Activated naive CD4-positive, alpha-beta T cell treated with anti-CD3 and anti-CD28 coated beads, Interleukin-2, amount 10 ng/mL, durations not matched to agents 7 days and 5 days (primary cell): ENCODE data around the gene C10orf62.

ENCODE experiments used
- CTCF ChIA-PET: fragments of 350-600 bp; sonication (Branson Sonifier 250); formaldehyde crosslinking; loops from one replicate; lab custom pipeline; 2021; ENCODE audit warnings: antibody characterized with exemption; lab: Charles Lee
- DNase-seq: peaks from one replicate; pipeline ENCODE4 v3.0.0-alpha.2; 2020
- H3K27ac Mint-ChIP-seq: one replicate; pipeline ENCODE4 v1.8.0; 2021; ENCODE audit warnings: mild to moderate bottlenecking, moderate library complexity, mixed read lengths
- H3K27me3 Mint-ChIP-seq: one replicate; pipeline ENCODE4 v1.8.0; 2021; ENCODE audit warnings: mild to moderate bottlenecking, mixed read lengths
- H3K36me3 Mint-ChIP-seq: one replicate; pipeline ENCODE4 v1.8.0; 2021; ENCODE audit warnings: mixed read lengths
- H3K4me1 Mint-ChIP-seq: one replicate; pipeline ENCODE4 v1.8.0; 2021; ENCODE audit warnings: mixed read lengths
- H3K4me3 Mint-ChIP-seq: one replicate; pipeline ENCODE4 v1.8.0; 2021; ENCODE audit warnings: mild to moderate bottlenecking, moderate library complexity, mixed read lengths
- H3K9me3 Mint-ChIP-seq: one replicate; pipeline ENCODE4 v1.8.0; 2021; ENCODE audit warnings: mixed read lengths

The C10orf62 gene

GRCh38 chr10:97584798-97585438 lies 4.6 kb upstream of the C10orf62 start:
- CTCF ChIA-PET, result no interaction called here
- Mint-ChIP-seq H3K9me3 (no peaks in the 10 kb centered on the region), H3K4me1 (no peaks in the 10 kb centered on the region), H3K4me3 (no peak overlapping the region), H3K27me3 (peaks cover 4% of the 10 kb centered on the region), H3K27ac (no peak overlapping the region), H3K36me3 (no peaks in the 10 kb centered on the region)
- DNase-seq, result no peak

- CTCF ChIA-PET, result no interaction called here
- peaks cover 4% of the 10 kb centered on the region for H3K27me3 Mint-ChIP-seq
- DNase-seq, result no peak
- H3K36me3 Mint-ChIP-seq, result no peaks in the 10 kb centered on the region
- no peaks in the 10 kb centered on the region for H3K9me3 Mint-ChIP-seq
- no peak overlapping the region for H3K27ac Mint-ChIP-seq
- peaks cover 3% of the 10 kb centered on the region for H3K4me1 Mint-ChIP-seq
- H3K4me3 Mint-ChIP-seq, result no peak overlapping the region
Observed at GRCh38 chr10:97585439-97585811, 4.1 kb upstream of the C10orf62 start.

- peaks cover 4% of the 10 kb centered on the region for H3K27me3 Mint-ChIP-seq
- no peaks in the 10 kb centered on the region for H3K36me3 Mint-ChIP-seq
- DNase-seq, result no peak
- CTCF ChIA-PET, result interaction anchor here (0.8 to 1.7 kb wide), 2 partner anchors 9 to 15 kb away, joined by 3 to 8 read pairs; partner anchors contain the start of gene ANKRD2
- peaks cover 5% of the 10 kb centered on the region for H3K4me1 Mint-ChIP-seq
- no peak overlapping the region for H3K27ac Mint-ChIP-seq
- H3K9me3 Mint-ChIP-seq, result no peaks in the 10 kb centered on the region
- H3K4me3 Mint-ChIP-seq, result no peak overlapping the region
Observed at GRCh38 chr10:97587183-97587582, 2.3 kb upstream of the C10orf62 start.

- H3K9me3 Mint-ChIP-seq, result no peaks in the 10 kb centered on the region
- no peak for DNase-seq
- H3K36me3 Mint-ChIP-seq, result no peaks in the 10 kb centered on the region
- H3K4me1 Mint-ChIP-seq, result peaks cover 5% of the 10 kb centered on the region
- CTCF ChIA-PET, result interaction anchor here (0.6 to 1.0 kb wide), 2 partner anchors 21 to 111 kb away, joined by 3 read pairs; no protein-coding TSS in a partner anchor
- no peak overlapping the region for H3K4me3 Mint-ChIP-seq
- H3K27ac Mint-ChIP-seq, result no peak overlapping the region
- no peaks in the 10 kb centered on the region for H3K27me3 Mint-ChIP-seq
Observed at GRCh38 chr10:97590082-97590747, 694 bp downstream of the C10orf62 start.

- no peak overlapping the region for H3K4me3 Mint-ChIP-seq
- H3K36me3 Mint-ChIP-seq, result no peaks in the 10 kb centered on the region
- H3K27me3 Mint-ChIP-seq, result no peaks in the 10 kb centered on the region
- CTCF ChIA-PET, result interaction anchor here (0.6 to 1.0 kb wide), 3 partner anchors 20 to 110 kb away, joined by 3 read pairs; no protein-coding TSS in a partner anchor
- H3K4me1 Mint-ChIP-seq, result peaks cover 5% of the 10 kb centered on the region
- H3K9me3 Mint-ChIP-seq, result no peaks in the 10 kb centered on the region
- no peak overlapping the region for H3K27ac Mint-ChIP-seq
- no peak for DNase-seq
Observed at GRCh38 chr10:97590748-97591495, 1.4 kb downstream of the C10orf62 start.

GRCh38 chr10:97593421-97593820 lies 3.9 kb downstream of the C10orf62 start:
- Mint-ChIP-seq H3K36me3 (no peaks in the 10 kb centered on the region), H3K27me3 (no peaks in the 10 kb centered on the region), H3K4me1 (peaks cover 5% of the 10 kb centered on the region), H3K4me3 (no peak overlapping the region), H3K27ac (no peak overlapping the region), H3K9me3 (no peaks in the 10 kb centered on the region)
- DNase-seq, result no peak
- CTCF ChIA-PET, result no interaction called here

- no peak for DNase-seq
- no peaks in the 10 kb centered on the region for H3K27me3 Mint-ChIP-seq
- no peak overlapping the region for H3K27ac Mint-ChIP-seq
- H3K4me1 Mint-ChIP-seq, result no peaks in the 10 kb centered on the region
- no peaks in the 10 kb centered on the region for H3K36me3 Mint-ChIP-seq
- no peak overlapping the region for H3K4me3 Mint-ChIP-seq
- H3K9me3 Mint-ChIP-seq, result no peaks in the 10 kb centered on the region
- CTCF ChIA-PET, result interaction anchor here (0.6 kb wide), 1 partner anchor 9 kb away, joined by 3 read pairs; no protein-coding TSS in a partner anchor
Observed at GRCh38 chr10:97596101-97597082, 6.9 kb downstream of the C10orf62 start.

- H3K4me3 Mint-ChIP-seq, result no peak overlapping the region
- H3K4me1 Mint-ChIP-seq, result no peaks in the 10 kb centered on the region
- no peaks in the 10 kb centered on the region for H3K9me3 Mint-ChIP-seq
- no peak for DNase-seq
- CTCF ChIA-PET, result interaction anchor here (1.1 kb wide), 1 partner anchor 25 kb away, joined by 3 read pairs; the partner anchor contains the start of gene ANKRD2
- no peak overlapping the region for H3K27ac Mint-ChIP-seq
- peaks cover 4% of the 10 kb centered on the region for H3K27me3 Mint-ChIP-seq
- no peaks in the 10 kb centered on the region for H3K36me3 Mint-ChIP-seq
Observed at GRCh38 chr10:97597778-97598177, 8.3 kb downstream of the C10orf62 start.

GRCh38 chr10:97598407-97599271 lies 9.1 kb downstream of the C10orf62 start:
- Mint-ChIP-seq H3K27me3 (peaks cover 4% of the 10 kb centered on the region), H3K9me3 (no peaks in the 10 kb centered on the region), H3K27ac (no peak overlapping the region), H3K4me1 (no peaks in the 10 kb centered on the region), H3K36me3 (no peaks in the 10 kb centered on the region), H3K4me3 (no peak overlapping the region)
- no peak for DNase-seq
- CTCF ChIA-PET, result interaction anchor here (1.1 kb wide), 1 partner anchor 26 kb away, joined by 3 read pairs; the partner anchor contains the start of gene ANKRD2

- DNase-seq, result no peak
- no peaks in the 10 kb centered on the region for H3K9me3 Mint-ChIP-seq
- H3K27me3 Mint-ChIP-seq, result peaks cover 4% of the 10 kb centered on the region
- CTCF ChIA-PET, result no interaction called here
- H3K27ac Mint-ChIP-seq, result no peak overlapping the region
- no peak overlapping the region for H3K4me3 Mint-ChIP-seq
- H3K4me1 Mint-ChIP-seq, result no peaks in the 10 kb centered on the region
- H3K36me3 Mint-ChIP-seq, result no peaks in the 10 kb centered on the region
Observed at GRCh38 chr10:97599272-97599619, 9.7 kb downstream of the C10orf62 start.

GRCh38 chr10:97600616-97601015 lies 11.1 kb downstream of the C10orf62 start:
- H3K9me3 Mint-ChIP-seq, result no peaks in the 10 kb centered on the region
- H3K27me3 Mint-ChIP-seq, result peaks cover 9% of the 10 kb centered on the region
- CTCF ChIA-PET, result interaction anchor here (0.7 to 1.4 kb wide), 2 partner anchors 28 to 49 kb away, joined by 3 to 6 read pairs; partner anchors contain the start of gene ANKRD2
- H3K4me1 Mint-ChIP-seq, result no peaks in the 10 kb centered on the region
- no peak overlapping the region for H3K4me3 Mint-ChIP-seq
- no peaks in the 10 kb centered on the region for H3K36me3 Mint-ChIP-seq
- H3K27ac Mint-ChIP-seq, result no peak overlapping the region
- no peak for DNase-seq

GRCh38 chr10:97601268-97602215 lies 12.0 kb downstream of the C10orf62 start:
- Mint-ChIP-seq H3K4me3 (no peak overlapping the region), H3K4me1 (no peaks in the 10 kb centered on the region), H3K9me3 (no peaks in the 10 kb centered on the region), H3K27me3 (peaks cover 9% of the 10 kb centered on the region), H3K36me3 (no peaks in the 10 kb centered on the region), H3K27ac (no peak overlapping the region)
- CTCF ChIA-PET, result interaction anchor here (1.4 kb wide), 1 partner anchor 29 kb away, joined by 6 read pairs; the partner anchor contains the start of gene ANKRD2
- DNase-seq, result no peak
